PC-3 (cell line): ENCODE measurements around the gene RABGAP1L.

Experiments used
- CTCF ChIP-seq: fragments of 300-600 bp; sonication (generic); conservative IDR thresholded peaks from 2 replicates; pipeline ENCODE4 v1.5.1; 2017; ENCODE audit warnings: antibody characterized with exemption, low read depth, mild to moderate bottlenecking, low read length
- EZH2 ChIP-seq: fragments of 300-600 bp; sonication (generic); IDR thresholded peaks from one replicate; pipeline ENCODE4 v1.6.1; 2017; ENCODE audit warnings: antibody characterized with exemption, mild to moderate bottlenecking, low read length; ENCODE audit not compliant: unreplicated experiment

- no peak for TF ChIP-seq CTCF
- no peak for TF ChIP-seq EZH2
Measured at GRCh38 chr1:174248041-174248440, 88.7 kb downstream of the RABGAP1L start.
